Measurements from ENCODE around the gene GTF2F2. TPM values are rescaled to one million over a fixed set of nuclear protein-coding genes. Genes with fewer than 3 reads are reported as not detected.

The GTF2F2 gene
- total and polyA plus RNA-seq, 9 of the 15 experiments (the other 6 are each of a cell fraction or from before 2014, with no cell fraction given) = 19.7 to 44.8 (median 32.4) TPM

- no peak for TF ChIP-seq ARID4B (CRISPR knock-in tag; IDR thresholded peaks at IDR 0.05)
- TF ChIP-seq, protein P1, sequence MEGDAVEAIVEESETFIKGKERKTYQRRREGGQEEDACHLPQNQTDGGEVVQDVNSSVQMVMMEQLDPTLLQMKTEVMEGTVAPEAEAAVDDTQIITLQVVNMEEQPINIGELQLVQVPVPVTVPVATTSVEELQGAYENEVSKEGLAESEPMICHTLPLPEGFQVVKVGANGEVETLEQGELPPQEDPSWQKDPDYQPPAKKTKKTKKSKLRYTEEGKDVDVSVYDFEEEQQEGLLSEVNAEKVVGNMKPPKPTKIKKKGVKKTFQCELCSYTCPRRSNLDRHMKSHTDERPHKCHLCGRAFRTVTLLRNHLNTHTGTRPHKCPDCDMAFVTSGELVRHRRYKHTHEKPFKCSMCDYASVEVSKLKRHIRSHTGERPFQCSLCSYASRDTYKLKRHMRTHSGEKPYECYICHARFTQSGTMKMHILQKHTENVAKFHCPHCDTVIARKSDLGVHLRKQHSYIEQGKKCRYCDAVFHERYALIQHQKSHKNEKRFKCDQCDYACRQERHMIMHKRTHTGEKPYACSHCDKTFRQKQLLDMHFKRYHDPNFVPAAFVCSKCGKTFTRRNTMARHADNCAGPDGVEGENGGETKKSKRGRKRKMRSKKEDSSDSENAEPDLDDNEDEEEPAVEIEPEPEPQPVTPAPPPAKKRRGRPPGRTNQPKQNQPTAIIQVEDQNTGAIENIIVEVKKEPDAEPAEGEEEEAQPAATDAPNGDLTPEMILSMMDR (IDR thresholded peaks at IDR 0.05 in 2 of 3, conservative IDR thresholded peaks at IDR 0.05 in 1 of 3; ENCODE audit: insufficient read depth in 2 of 3, low read depth in 1 of 3, low read length in 3 of 3) = no peak
- no peak for TF ChIP-seq HNRNPH1 (optimal IDR thresholded peaks at IDR 0.05; ENCODE audit: low read depth, low read length)
These were observed 194.5 kb downstream of the GTF2F2 start (continued) for GRCh38 chr13:45314822-45315221.
